Transverse colon (tissue), 4 donors: ENCODE results near the gene MIDN. TPM values are rescaled to one million over a fixed set of nuclear protein-coding genes. Genes with fewer than 3 reads are reported as not detected.
A peak's percentile ranks its signal among the peaks of the same experiment; 100 is the strongest.
"Not testable (repeated sequence)": the region's sequence is repeated elsewhere in the genome, so short reads cannot be mapped to it uniquely, and the experiment has no call there.

ENCODE experiments used
- DNase-seq: peaks from one replicate; pipeline ENCODE4 v3.0.0-alpha.2; 2019
- H3K27ac ChIP-seq, 4 donors: fragments of 200-600 bp; sonication (generic); 2 replicates each; pipeline ENCODE4 v1.5.1; 2016 to 2018; ENCODE audit warnings: inconsistent platforms in 4 of 4
- H3K27me3 ChIP-seq: fragments of 200-600 bp; sonication (generic); 2 replicates; pipeline ENCODE4 v1.5.1; 2017; ENCODE audit warnings: inconsistent platforms
- H3K36me3 ChIP-seq, 4 donors: fragments of 200-600 bp; sonication (generic); 2 replicates each; pipeline ENCODE4 v1.5.1; 2017 to 2019; ENCODE audit warnings: inconsistent platforms in 4 of 4
- H3K4me1 ChIP-seq, 4 donors: fragments of 200-600 bp; sonication (generic); 2 replicates each; pipeline ENCODE4 v1.5.1; 2017 to 2020; ENCODE audit warnings: inconsistent platforms in 4 of 4
- H3K4me3 ChIP-seq, 4 donors: fragments of 200-600 bp; sonication (generic); 1 replicate in 1 of 4; 2 replicates in 3 of 4; pipeline versions ENCODE4 v1.5.1 to v1.6.1; 2017 to 2019; ENCODE audit warnings: inconsistent platforms in 4 of 4
- H3K9me3 ChIP-seq, 2 donors: fragments of 200-600 bp; sonication (generic); 2 replicates each; pipeline ENCODE4 v1.5.1; 2017 to 2019; ENCODE audit warnings: inconsistent platforms in 2 of 2
- EP300 ChIP-seq: sonication (generic); formaldehyde crosslinking; IDR thresholded peaks from one replicate; pipeline ENCODE4 v1.6.1; 2017; ENCODE audit warnings: antibody characterized with exemption, low read depth
- POLR2A ChIP-seq: fragments of 450-650 bp; IDR thresholded peaks from one replicate; pipeline ENCODE4 v1.6.1; 2016; ENCODE audit warnings: antibody characterized with exemption, mild to moderate bottlenecking, moderate library complexity
- POLR2AphosphoS5 ChIP-seq, 3 donors: sonication (generic); formaldehyde crosslinking; IDR thresholded peaks; one replicate each; pipeline ENCODE4 v1.6.1; 2016; ENCODE audit warnings: antibody characterized with exemption in 3 of 3
- WGBS, 2 donors: methylation state at CpG; one replicate each; pipeline ENCODE4 v1.1.5; 2018; ENCODE audit warnings: low coverage in 1 of 2; 5-methylcytosine and 5-hydroxymethylcytosine counted together
- in situ Hi-C, 4 donors: fragments of 200-750 bp; cut with MboI; loops; one replicate each; pipeline versions ENCODE4 v1.15.0 to v1.15.1; 2017; ENCODE audit warnings: low sequenced_read_pairs in 3 of 4, low pct_ligation_motif_present in 1 of 4, low pct_unique_long_range_greater_than_20kb in 1 of 4
- intact Hi-C: fragments of 100-400 bp; cut with DNase I; formaldehyde crosslinking; loops from one replicate; pipeline ENCODE4 v1.15.1; 2023; ENCODE audit warnings: low total_unique reads
- total RNA-seq, 4 donors: library from RNA; depleted of rRNA; stranded (reverse); fragments of >200 nt; gene quantifications; one replicate each; pipeline ENCODE4 v1.1.0, GENCODE V29; 2016
- TF ChIP-seq, protein P1 (sequence below), 5 experiments: fragments of 200-600 bp in 3 of 5; fragments of 450-650 bp in 2 of 5; sonication (generic) in 3 of 5; IDR thresholded peaks; 1 replicate in 2 of 5; 2 replicates in 3 of 5; pipeline ENCODE4 v1.5.1; 2016 to 2017; ENCODE audit warnings: antibody characterized with exemption in 5 of 5, inconsistent platforms in 3 of 5, mild to moderate bottlenecking in 2 of 5, moderate library complexity in 1 of 5

Gene MIDN
- total RNA-seq, 4 donors from 2014 or later = 89.4 to 379 (median 116) TPM

DNA sequence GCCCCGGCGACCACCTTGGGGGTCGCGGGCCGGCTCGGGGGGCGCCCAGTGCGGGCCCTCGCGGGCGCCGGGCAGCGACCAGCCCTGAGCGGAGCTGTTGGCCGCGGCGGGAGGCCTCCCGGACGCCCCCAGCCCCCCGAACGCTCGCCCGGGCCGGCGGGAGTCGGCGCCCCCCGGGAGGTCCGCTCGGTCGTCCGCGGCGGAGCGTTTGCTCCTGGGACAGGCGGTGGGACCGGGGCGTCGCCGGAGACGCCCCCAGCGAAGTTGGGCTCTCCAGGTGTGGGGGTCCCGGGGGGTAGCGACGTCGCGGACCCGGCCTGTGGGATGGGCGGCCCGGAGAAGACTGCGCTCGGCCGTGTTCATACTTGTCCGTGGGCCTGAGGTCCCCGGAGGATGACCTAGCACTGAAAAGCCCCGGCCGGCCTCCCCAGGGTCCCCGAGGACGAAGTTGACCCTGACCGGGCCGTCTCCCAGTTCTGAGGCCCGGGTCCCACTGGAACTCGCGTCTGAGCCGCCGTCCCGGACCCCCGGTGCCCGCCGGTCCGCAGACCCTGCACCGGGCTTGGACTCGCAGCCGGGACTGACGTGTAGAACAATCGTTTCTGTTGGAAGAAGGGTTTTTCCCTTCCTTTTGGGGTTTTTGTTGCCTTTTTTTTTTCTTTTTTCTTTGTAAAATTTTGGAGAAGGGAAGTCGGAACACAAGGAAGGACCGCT, 42.1 kb upstream of the MIDN start:
- Histone ChIP-seq H3K4me3 (peak overlapping the region; percentile 34 to 93 (median 79)), H3K9me3 (no peaks in the 10 kb centered on the region), H3K27me3 (no peaks in the 10 kb centered on the region), H3K27ac (peak overlapping the region; percentile 87 to 91 (median 89)), H3K4me1 (peaks cover 32 to 76% (median 66%) of the 10 kb centered on the region in 4 donors), H3K36me3 (no peaks in the 10 kb centered on the region)
- 2 to 8% methylated on average over 4 to 26 of the region's 78 CpGs for WGBS, 2 donors
- intact Hi-C loops (no loop called here), in situ Hi-C loops (no loop called here)
- DNase-seq = no peak
- no peak for TF ChIP-seq EP300
- TF ChIP-seq POLR2A = no peak
- no peak for TF ChIP-seq POLR2AphosphoS5 (IDR thresholded peaks at IDR 0.05)
- TF ChIP-seq, protein P1, sequence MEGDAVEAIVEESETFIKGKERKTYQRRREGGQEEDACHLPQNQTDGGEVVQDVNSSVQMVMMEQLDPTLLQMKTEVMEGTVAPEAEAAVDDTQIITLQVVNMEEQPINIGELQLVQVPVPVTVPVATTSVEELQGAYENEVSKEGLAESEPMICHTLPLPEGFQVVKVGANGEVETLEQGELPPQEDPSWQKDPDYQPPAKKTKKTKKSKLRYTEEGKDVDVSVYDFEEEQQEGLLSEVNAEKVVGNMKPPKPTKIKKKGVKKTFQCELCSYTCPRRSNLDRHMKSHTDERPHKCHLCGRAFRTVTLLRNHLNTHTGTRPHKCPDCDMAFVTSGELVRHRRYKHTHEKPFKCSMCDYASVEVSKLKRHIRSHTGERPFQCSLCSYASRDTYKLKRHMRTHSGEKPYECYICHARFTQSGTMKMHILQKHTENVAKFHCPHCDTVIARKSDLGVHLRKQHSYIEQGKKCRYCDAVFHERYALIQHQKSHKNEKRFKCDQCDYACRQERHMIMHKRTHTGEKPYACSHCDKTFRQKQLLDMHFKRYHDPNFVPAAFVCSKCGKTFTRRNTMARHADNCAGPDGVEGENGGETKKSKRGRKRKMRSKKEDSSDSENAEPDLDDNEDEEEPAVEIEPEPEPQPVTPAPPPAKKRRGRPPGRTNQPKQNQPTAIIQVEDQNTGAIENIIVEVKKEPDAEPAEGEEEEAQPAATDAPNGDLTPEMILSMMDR (IDR thresholded peaks at IDR 0.05) = no peak

DNA sequence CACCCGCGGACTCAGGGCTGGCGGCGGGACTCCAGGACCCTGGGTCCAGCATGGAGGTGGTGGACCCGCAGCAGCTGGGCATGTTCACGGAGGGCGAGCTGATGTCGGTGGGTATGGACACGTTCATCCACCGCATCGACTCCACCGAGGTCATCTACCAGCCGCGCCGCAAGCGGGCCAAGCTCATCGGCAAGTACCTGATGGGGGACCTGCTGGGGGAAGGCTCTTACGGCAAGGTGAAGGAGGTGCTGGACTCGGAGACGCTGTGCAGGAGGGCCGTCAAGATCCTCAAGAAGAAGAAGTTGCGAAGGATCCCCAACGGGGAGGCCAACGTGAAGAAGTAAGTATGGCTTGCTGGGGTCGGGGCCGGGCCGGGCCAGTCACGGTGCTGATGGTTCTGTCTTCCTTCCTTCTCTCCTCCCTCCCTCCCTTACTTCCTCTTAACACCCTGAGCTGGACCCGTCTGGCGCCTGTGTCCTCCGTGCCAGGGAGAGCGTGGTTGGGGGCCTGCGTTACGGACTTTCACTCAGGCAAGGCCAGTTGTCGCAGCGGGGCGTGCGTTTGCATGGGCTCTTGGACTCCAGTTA, 41.4 kb upstream of the MIDN start:
- DNase-seq = peak; percentile 41
- no peaks in the 10 kb centered on the region for H3K36me3 ChIP-seq
- intact Hi-C loops = no loop called here
- WGBS, 2 donors = 0 to 1% methylated on average over 5 to 38 of the region's 38 CpGs
- in situ Hi-C loops = no loop called here
- peak overlapping the region; percentile 87 to 91 (median 89) for H3K27ac ChIP-seq
- H3K4me1 ChIP-seq = peaks cover 32 to 82% (median 66%) of the 10 kb centered on the region in 4 donors
- TF ChIP-seq, protein P1 (IDR thresholded peaks at IDR 0.05) = no peak
- H3K9me3 ChIP-seq = no peaks in the 10 kb centered on the region
- peak overlapping the region; percentile 34 to 93 (median 79) for H3K4me3 ChIP-seq
- no peaks in the 10 kb centered on the region for H3K27me3 ChIP-seq

DNA sequence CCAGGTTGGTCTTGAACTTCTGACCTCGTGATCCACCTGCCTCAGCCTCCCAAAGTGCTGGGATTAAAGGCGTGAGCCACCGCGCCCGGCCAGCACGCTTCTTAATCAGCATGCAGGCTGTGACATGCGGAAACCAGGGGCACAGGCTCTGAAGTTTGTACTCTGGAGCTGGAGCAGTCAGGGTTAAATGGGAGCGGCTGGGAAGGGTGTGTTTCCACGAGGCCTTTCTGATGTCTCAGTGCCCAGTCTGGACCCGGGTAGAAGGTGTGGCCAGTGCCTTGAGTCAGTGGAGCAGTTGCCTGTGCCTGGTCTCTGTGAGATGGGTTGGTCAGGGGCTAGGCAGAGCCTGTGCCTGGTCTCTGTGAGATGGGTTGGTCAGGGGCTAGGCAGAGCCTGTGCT, 39.6 kb upstream of the MIDN start:
- intact Hi-C loops, H3K36me3 ChIP-seq, H3K27me3 ChIP-seq, H3K9me3 ChIP-seq, in situ Hi-C loops: not testable (repeated sequence)
- WGBS, 2 donors = 33 to 49% methylated on average over 2 to 10 of the region's 10 CpGs
- peak overlapping the region; percentile 87 to 91 (median 89) for H3K27ac ChIP-seq
- peaks cover 35 to 81% (median 61%) of the 10 kb centered on the region in 4 donors for H3K4me1 ChIP-seq
- H3K4me3 ChIP-seq = peak overlapping the region in 1 of 4 donors; percentile 93
- peak in 2 of 3 donors; percentile 41 to 51 for TF ChIP-seq POLR2AphosphoS5 (IDR thresholded peaks at IDR 0.05)
- peak; percentile 32 for TF ChIP-seq POLR2A
- peak; percentile 88 for DNase-seq

DNA sequence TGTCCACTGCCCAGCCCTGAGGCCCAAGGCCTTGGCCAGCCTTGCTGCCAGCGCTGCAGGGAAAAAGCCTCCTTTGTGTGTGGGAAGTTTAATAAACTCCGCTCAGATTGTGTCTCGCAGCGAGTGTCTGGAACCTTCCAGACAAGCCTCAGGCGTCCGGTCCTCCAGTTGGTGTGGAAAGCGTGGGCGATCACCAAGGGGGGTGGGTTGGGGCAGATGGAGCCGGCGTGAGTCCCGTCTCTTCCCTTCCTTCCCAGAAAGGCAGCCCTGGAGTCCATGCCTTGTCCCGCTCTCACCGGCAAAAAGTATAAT, 38.2 kb upstream of the MIDN start:
- no peaks in the 10 kb centered on the region for H3K27me3 ChIP-seq
- intact Hi-C loops (no loop called here), in situ Hi-C loops (no loop called here)
- 80% methylated on average over 13 of the region's 13 CpGs; no CpG with 5 or more reads in 1 of the 2 donors for WGBS, 2 donors
- H3K4me1 ChIP-seq = peaks cover 43 to 81% (median 61%) of the 10 kb centered on the region in 4 donors
- no peaks in the 10 kb centered on the region for H3K9me3 ChIP-seq
- DNase-seq = no peak
- H3K4me3 ChIP-seq = no peak overlapping the region
- H3K36me3 ChIP-seq = no peaks in the 10 kb centered on the region
- peak overlapping the region in 3 of 4 donors; percentile 27 to 88 (median 87) for H3K27ac ChIP-seq
- TF ChIP-seq POLR2AphosphoS5 (IDR thresholded peaks at IDR 0.05) (no peak), EP300 (no peak), POLR2A (no peak)
- TF ChIP-seq, protein P1 (IDR thresholded peaks at IDR 0.05) = no peak
